HepG2 (cell line): ENCODE results near the gene PHACTR1.

Experiments
- AGO2 ChIP-seq: fragments of 200-400 bp; formaldehyde crosslinking; optimal IDR thresholded peaks from 2 replicates; pipeline ENCODE3; 2017; ENCODE audit warnings: mild to moderate bottlenecking, low read depth, low read length, moderate library complexity
- CTCF ChIP-seq: sonication (generic); formaldehyde crosslinking; IDR thresholded peaks from 2 replicates; pipeline ENCODE4 v1.5.0; 2020; ENCODE audit warnings: mild to moderate bottlenecking, missing genetic modification reagents, moderate library complexity
- FOXA1 ChIP-seq, 2 experiments: fragments of 450-650 bp in 1 of 2; sonication (generic) in 1 of 2; formaldehyde crosslinking in 1 of 2; IDR thresholded peaks; 2 replicates each; pipeline versions ENCODE4 v1.4.0 to v1.6.1; 2016 to 2020; ENCODE audit warnings: missing genetic modification reagents in 1 of 2
- KDM1A ChIP-seq: IDR thresholded peaks from 2 replicates; pipeline ENCODE4 v1.6.1; 2016; ENCODE audit warnings: missing compliant biosample characterization
- PAF1 ChIP-seq: IDR thresholded peaks from 2 replicates; pipeline ENCODE4 v1.6.1; 2016; ENCODE audit warnings: missing genetic modification reagents, missing compliant biosample characterization
- SMAD3 ChIP-seq: sonication (generic); formaldehyde crosslinking; IDR thresholded peaks from 2 replicates; pipeline ENCODE4 v1.4.0; 2020; ENCODE audit warnings: missing genetic modification reagents
- THAP11 ChIP-seq: IDR thresholded peaks from 2 replicates; pipeline ENCODE4 v1.6.1; 2016; ENCODE audit warnings: missing biosample characterization, missing genetic modification reagents
- YEATS4 ChIP-seq: sonication (generic); formaldehyde crosslinking; IDR thresholded peaks from 2 replicates; pipeline ENCODE4 v1.4.0; 2020; ENCODE audit warnings: missing genetic modification reagents, borderline replicate concordance
- ZNF782 ChIP-seq: sonication (generic); formaldehyde crosslinking; IDR thresholded peaks from 2 replicates; pipeline ENCODE4 v1.4.0; 2020; ENCODE audit warnings: missing genetic modification reagents, mild to moderate bottlenecking, borderline replicate concordance

GRCh38 chr6:13009461-13009860, 292.9 kb downstream of the PHACTR1 start:
- no peak for TF ChIP-seq THAP11
- no peak for TF ChIP-seq SMAD3 (CRISPR knock-in tag)
- TF ChIP-seq FOXA1 (IDR thresholded peaks at IDR 0.05): no peak
- no peak for TF ChIP-seq FOXA1 (CRISPR knock-in tag; IDR thresholded peaks at IDR 0.05)
- TF ChIP-seq CTCF (CRISPR knock-in tag): no peak
- no peak for TF ChIP-seq KDM1A
- no peak for TF ChIP-seq ZNF782 (CRISPR knock-in tag)
- no peak for TF ChIP-seq PAF1 (CRISPR knock-in tag)
- no peak for TF ChIP-seq YEATS4 (CRISPR knock-in tag)
- TF ChIP-seq AGO2: no peak
